Erythroblast (primary cell): Measurements from ENCODE around the gene TMPRSS7.

Experiments
- DNase-seq, 2 experiments: peaks; one replicate each; lab custom pipeline; 2025; lab: John Stamatoyannopoulos, UW
- GATA1 ChIP-seq: IDR thresholded peaks from 2 replicates; pipeline ENCODE4 v1.6.1; 2011; ENCODE audit warnings: low read depth, mild to moderate bottlenecking, control low read depth, low read length, moderate library complexity
- POLR2A ChIP-seq: IDR thresholded peaks from 2 replicates; pipeline ENCODE4 v1.6.1; 2011; ENCODE audit warnings: mild to moderate bottlenecking, low read length

TMPRSS7 gene

DNA sequence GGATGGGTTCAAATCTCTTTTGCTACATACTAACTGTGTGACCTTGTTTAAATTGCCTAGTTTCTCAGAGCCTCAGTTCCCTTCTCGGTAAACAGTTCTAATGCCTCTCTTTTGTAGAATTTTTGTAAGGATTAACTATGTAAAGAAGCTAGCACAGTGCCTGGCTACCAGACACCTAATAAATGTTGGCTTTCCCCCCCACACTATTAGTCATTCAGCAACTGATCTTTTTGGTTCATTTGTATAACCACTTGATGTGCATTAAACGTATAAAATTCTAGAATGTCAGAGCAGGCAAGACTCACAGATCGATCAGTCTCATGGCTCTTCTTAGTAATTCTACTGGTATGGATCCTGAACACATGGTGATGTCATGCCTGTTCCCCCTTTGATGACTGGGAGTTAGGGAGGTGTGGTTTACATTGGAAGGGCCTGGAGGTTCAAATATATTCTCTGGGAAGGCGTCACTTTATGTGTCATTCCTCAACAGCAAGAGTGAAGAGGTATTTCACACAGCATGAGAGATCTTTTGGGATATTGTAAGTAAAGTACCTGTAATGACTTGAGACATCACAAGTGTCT lies 29.4 kb upstream of the TMPRSS7 start:
- TF ChIP-seq GATA1 (no peak), POLR2A (no peak)
- DNase-seq: no peak

DNA sequence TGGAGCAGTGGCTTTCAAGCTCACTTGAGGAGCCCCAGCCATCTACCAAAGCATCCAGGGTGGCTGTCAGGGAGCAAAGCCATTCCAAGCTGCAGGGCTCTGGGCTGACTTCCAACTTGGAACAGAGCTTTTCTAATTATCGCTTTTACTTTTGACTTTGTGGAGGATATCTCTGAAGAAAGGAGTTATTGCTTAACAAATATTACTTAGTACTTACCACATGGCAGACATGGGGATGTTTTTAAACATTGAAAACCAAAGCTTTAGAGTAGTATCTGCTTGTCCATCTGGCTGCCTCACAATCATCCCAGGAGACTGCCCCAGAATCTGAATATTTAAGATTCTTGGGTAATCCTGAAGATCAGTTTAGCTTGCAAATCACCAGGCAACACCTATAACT lies 26.9 kb upstream of the TMPRSS7 start:
- no peak for DNase-seq
- TF ChIP-seq POLR2A (no peak), GATA1 (no peak)

DNA sequence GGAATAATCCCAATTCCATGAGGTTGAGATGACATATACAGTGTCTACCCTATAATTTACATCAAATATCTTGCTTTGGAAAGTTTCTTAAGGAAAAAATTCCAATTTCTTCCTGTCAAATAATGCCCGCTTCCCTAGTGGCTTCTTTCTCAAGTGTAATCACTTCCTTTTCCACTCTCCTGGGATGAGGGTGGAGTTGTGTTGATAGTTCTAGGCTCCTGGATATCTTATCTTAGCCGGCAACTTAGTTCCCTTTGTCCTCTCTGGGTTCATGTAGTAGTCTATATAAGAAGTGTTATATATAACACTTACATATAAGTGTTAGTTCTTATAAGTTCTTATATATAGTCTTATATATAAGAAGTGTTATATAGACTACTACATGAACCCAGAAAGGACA lies 24.9 kb upstream of the TMPRSS7 start:
- no peak for TF ChIP-seq POLR2A
- no peak for TF ChIP-seq GATA1
- DNase-seq: no peak

DNA sequence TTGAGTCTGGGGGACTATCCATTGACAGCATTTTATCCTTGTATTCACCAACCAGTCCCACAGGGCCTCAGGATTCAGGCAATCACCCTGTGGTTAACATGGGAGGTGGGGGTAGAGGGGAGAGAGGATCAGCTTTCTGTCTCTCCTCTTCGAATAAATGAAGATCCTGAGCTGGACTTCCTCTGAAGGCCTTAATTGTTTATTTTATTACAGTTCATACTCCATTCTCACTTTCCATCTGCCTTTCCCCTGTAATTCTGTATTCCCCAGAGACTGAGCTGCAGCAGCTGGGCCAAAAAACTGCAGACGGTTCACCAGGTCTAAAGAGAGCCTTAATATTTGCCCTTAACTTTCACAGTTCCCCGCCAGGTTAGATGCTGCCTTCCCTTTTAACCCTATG lies 23.9 kb upstream of the TMPRSS7 start:
- DNase-seq: no peak
- no peak for TF ChIP-seq GATA1
- no peak for TF ChIP-seq POLR2A

DNA sequence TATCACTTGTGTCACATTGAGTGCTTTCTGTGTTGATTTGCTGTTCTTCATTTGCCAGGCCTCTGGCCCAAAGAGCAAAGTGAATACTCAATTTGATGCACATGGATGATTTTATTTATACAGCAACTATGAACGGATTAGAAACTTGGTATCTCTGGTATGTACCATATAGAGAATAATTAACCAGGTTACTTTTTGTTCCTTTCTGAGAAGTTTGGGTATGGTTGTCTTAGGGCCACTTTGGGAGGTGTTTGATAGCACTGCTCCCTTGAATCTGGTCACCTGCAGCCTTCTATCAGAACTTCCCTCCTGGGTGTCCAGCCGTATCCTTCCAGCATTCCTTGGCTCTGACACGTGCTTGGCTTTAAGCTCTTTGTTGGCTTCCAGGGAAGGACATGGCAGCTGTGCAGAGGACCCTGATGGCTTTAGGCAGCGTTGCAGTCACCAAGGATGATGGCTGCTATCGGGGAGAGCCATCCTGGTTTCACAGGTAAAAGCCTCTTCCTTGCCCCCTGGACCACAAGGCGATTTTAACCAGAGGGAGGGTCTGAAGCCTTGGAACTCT lies 23.1 kb upstream of the TMPRSS7 start:
- TF ChIP-seq GATA1 (no peak), POLR2A (no peak)
- DNase-seq: no peak

DNA sequence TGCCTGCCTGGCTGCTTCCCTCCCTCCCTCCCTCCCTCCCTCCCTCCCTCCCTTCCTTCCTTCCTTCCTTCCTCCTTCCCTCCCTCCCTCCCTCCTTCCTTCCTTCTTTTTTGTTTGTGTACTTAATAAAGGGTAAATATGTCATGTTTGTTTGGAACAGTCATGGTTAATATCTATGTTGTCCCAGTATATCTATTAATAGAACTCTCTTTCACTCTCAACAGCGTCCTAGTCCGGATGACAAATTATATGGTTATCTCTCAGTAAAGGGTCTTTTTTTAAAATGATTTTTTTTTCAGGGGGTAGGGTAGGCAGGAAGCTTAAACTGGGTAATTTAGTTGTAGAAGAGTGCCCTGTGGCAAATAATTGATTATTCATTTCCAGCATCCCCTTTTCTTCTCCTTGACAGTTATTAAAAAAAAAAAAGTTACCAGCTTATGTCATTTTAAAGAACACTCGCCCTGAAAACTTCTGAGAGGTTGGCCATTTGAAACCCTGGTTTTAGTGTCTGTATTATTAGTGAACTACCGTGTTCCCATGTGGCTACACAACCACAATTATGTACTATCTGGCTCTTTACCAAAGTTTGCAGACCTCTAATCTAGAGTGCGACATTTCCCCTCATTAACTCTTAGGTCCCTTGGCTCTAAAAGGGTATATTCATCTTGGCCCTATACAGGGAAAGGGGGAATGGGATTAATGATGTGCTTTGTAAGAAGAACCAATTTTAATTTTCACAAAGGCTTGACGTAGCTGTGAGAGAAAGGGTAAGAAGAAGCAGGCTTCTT lies 22.1 kb upstream of the TMPRSS7 start:
- no peak for DNase-seq
- TF ChIP-seq POLR2A (no peak), GATA1 (no peak)

DNA sequence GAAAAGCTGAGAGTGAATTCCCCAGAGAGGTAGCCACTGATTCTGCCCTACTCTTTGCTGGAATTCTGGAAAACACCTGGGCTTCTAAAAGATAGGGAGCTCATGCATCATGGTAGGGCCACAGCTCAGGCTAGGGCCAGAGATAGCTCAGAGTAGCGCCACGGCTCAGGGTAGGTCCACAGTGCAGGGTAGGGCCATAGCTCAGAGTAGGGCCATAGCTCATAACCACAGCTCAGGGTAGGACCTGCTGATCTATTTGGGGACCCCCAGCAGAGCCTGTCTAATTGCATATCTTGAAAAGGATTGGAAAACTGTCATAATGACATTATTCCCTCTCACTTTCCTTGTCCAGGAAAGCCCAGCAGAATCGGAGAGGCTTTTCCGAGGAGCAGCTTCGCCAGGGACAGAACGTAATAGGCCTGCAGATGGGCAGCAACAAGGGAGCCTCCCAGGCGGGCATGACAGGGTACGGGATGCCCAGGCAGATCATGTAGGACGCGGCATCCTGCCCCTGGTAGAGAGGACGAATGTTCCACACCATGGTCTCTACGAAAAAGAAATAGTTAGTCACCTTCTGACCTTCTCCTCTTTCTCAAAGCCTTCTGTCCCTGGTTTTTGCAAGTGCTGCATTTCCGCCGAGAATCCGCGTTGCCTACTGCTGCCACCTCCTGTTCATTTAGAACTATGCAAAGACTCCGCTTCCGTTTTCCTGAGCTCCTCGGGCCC lies 21.3 kb upstream of the TMPRSS7 start:
- DNase-seq: peak; percentile 56 to 62
- TF ChIP-seq GATA1 (no peak), POLR2A (no peak)

- no peak for TF ChIP-seq POLR2A
- TF ChIP-seq GATA1: no peak
- no peak for DNase-seq
Measured at GRCh38 chr3:112013784-112014143, 20.8 kb upstream of the TMPRSS7 start.

DNA sequence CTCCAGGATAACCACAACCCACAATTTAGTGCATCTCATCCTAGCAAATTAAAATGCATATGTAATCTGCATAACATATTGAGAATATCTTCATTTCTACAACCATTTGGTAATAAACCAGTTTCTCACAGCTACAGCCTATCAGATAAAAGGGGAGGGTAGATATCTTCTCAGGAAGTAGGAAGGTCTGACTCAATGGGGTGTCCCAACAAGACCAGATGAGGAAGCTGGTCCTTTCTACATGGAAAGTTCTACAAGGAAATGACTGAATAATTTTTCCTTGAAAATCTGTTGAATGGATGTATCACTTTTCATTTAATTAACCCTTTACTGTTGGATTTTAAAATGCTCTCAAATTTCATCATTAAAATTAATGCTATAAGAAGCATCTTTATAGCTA lies 17.4 kb upstream of the TMPRSS7 start:
- DNase-seq: no peak
- TF ChIP-seq GATA1 (no peak), POLR2A (no peak)

DNA sequence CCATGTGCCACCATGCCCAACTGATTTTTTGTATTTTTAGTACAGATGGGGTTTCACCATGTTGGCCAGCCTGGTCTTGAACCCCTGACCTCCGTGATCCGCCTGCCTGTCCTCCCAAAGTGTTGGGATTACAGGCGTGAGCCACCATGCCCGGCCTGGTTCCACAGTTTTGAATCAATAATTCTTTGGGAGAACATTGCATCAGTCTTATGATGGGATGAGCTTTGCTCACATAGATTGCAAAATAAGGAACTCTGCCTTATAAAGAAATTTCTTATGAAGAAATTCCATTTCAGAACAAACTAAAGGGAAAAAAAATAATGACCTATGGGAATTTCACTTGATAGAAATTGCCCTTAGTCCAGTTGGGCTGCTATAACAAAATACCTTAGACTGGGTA lies 15.8 kb upstream of the TMPRSS7 start:
- no peak for DNase-seq
- TF ChIP-seq POLR2A (no peak), GATA1 (no peak)

DNA sequence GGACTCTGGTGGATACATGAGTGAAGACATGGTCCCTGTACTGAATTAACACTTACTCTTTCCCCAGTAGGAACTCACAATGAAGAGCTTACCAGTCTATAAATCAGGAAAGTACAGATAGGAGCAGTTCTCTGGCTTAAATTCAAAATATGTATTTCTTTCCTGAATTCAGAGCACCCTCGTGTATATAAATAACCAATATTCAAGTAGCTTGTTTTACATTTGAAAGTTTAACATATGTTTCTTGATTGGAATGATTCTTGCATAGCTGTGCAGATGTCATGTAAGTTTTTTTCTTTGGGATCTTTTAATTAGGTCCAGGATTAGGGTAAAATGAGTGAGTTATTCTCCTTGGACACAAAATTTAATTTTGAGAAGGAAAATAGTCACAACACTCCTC lies 14.8 kb upstream of the TMPRSS7 start:
- no peak for TF ChIP-seq GATA1
- no peak for TF ChIP-seq POLR2A
- DNase-seq: no peak

DNA sequence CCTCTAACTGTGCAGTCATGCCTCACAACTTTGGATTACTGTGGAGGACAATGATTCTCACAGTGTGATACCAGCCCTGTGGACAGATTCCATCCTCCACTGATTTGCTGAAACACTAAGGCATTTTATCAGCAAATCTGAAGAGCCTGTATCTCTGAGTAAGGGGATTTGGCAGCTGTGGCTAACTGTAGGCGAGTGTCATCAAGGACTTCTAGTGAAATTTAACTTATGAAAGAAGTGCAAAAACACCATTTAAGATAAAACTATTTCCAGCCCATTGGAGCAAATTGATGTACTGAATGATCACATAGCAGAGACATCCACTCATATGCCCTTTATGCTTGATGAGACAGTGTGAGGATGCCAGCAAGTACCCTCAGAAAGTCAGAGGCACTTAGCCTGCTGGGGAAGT lies 13.9 kb upstream of the TMPRSS7 start:
- TF ChIP-seq POLR2A (no peak), GATA1 (no peak)
- no peak for DNase-seq

DNA sequence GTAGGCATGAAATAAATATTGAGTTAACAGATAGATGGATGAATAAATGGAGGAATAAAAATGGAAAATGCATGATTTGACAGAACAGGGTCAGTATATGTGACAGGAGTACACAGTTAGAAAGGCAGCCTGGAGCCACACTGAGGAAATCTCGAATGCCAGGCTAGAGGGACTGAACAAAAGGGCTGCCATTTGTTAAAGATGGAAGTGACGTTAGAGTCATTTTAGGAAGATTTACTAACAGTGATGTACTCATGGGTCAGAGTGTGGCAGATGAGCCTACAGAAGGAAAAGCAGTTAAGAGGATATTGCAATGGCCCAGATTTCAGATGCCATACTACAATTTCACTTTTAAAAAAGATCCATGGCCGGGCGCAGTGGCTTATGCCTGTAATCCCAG lies 7.4 kb upstream of the TMPRSS7 start:
- TF ChIP-seq GATA1 (no peak), POLR2A (no peak)

DNA sequence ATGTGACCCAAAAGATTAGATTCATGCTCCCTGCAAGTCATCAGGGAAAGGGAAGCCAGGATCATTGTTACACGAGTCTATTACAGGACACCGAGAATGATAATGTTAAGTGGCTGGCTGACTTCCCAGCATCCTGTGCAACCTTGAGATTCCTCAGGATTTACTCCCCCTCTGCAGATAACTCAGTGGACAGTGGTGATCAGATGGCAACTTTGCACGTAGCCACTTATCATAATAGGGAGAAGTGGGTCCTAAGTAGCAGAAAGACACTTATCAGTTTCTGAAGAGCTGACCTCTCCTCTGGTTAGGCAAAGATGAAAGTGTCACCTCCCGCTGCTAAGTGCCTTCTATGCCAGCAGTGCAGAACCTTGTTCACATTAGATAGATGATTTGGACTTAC lies 6.7 kb upstream of the TMPRSS7 start:
- DNase-seq: no peak
- TF ChIP-seq POLR2A: no peak
- TF ChIP-seq GATA1: no peak

More for the DNA sequence above, 7.4 kb upstream of the TMPRSS7 start:
- no peak for DNase-seq
